Mammary epithelial cell (primary cell): ENCODE results near the gene DOK5.

ENCODE experiments used
- CTCF ChIP-seq, 2 donors: IDR thresholded peaks in 1 of 2; conservative IDR thresholded peaks in 1 of 2; 2 replicates each; pipeline ENCODE4 v1.5.1; 2011 to 2012; ENCODE audit warnings: inconsistent platforms in 2 of 2, low read length in 2 of 2, mild to moderate bottlenecking in 2 of 2, control low read depth in 1 of 2, low read depth in 1 of 2; ENCODE audit not compliant: insufficient read depth in 1 of 2; ENCODE audit errors: extremely low read depth in 1 of 2
- EZH2 ChIP-seq: IDR thresholded peaks from 2 replicates; pipeline ENCODE4 v1.6.1; 2012; ENCODE audit warnings: low read length, inconsistent platforms, borderline replicate concordance

GRCh38 chr20:54481442-54481841 is 6.0 kb downstream of the DOK5 start:
- TF ChIP-seq CTCF (conservative IDR thresholded peaks at IDR 0.05 in 1 of 2, IDR thresholded peaks at IDR 0.05 in 1 of 2; ENCODE audit: extremely low read depth in 1 of 2, insufficient read depth in 1 of 2, low read depth in 1 of 2, low read length in 2 of 2) = no peak
- no peak for TF ChIP-seq EZH2
